A673 (cell line): ENCODE results near the gene PPP3R2.

Experiments
- CTCF ChIP-seq: fragments of 300-800, 200-600 bp; sonication (generic); conservative IDR thresholded peaks from 2 replicates; pipeline ENCODE4 v1.5.1; 2017; ENCODE audit warnings: low read depth, mild to moderate bottlenecking, antibody characterized with exemption, low read length, moderate library complexity, mixed read lengths
- EZH2 ChIP-seq: fragments of 200-600 bp; sonication (generic); IDR thresholded peaks from 2 replicates; pipeline ENCODE4 v1.6.1; 2017; ENCODE audit warnings: borderline replicate concordance, low read depth, mild to moderate bottlenecking, mixed read lengths, antibody characterized with exemption, low read length; ENCODE audit not compliant: poor library complexity, severe bottlenecking

DNA sequence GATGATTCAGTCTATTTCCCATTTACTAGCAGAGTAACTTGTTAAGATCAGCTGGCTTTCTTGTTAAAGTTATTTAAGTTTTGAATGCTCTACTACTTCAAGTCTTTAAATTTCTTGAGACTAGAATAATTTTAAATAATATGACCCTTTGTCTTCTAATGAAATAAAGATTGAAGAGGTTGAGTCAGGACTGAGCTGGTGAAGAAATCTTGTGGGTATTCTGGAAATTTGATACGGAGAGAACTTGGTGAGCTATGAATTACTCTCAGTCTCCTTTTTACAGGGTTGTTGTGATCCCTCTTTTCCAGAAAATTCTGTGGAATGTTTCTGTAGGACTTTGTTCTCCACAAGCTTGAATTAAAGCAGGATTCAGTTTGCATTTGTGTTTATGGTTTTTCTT lies 31.8 kb downstream of the PPP3R2 start:
- no peak for TF ChIP-seq CTCF
- TF ChIP-seq EZH2, result no peak
